Brain microvascular endothelial cell (primary cell): Measurements from ENCODE around the gene ARHGAP42.
"Not testable (repeated sequence)": the region's sequence is repeated elsewhere in the genome, so short reads cannot be mapped to it uniquely, and the experiment has no call there.

ENCODE experiments used
- DNase-seq: peaks from one replicate; pipeline ENCODE4 v3.0.0-alpha.2; 2020
- H3K27ac ChIP-seq: fragments of 250-450 bp; sonication (Bioruptor Pico); 2 replicates; pipeline ENCODE4 v1.5.1; 2020; ENCODE audit warnings: mild to moderate bottlenecking, moderate library complexity
- H3K27me3 ChIP-seq: fragments of 250-450 bp; sonication (Bioruptor Pico); replicated peaks from 2 replicates; pipeline ENCODE4 v1.5.1; 2020; ENCODE audit warnings: mild to moderate bottlenecking
- H3K36me3 ChIP-seq: fragments of 250-450 bp; sonication (Bioruptor Pico); replicated peaks from 2 replicates; pipeline ENCODE4 v1.5.1; 2020; ENCODE audit warnings: mild to moderate bottlenecking
- H3K4me3 ChIP-seq: 2 replicates; pipeline ENCODE4 v1.5.1; 2011; ENCODE audit warnings: low read depth, mild to moderate bottlenecking, control low read depth, low read length, moderate library complexity
- in situ Hi-C: cut with HindIII; loops from 2 replicates; pipeline ENCODE4 v1.10.0; 2017; ENCODE audit warnings: low sequenced_read_pairs, low pct_ligation_motif_present
- TF ChIP-seq, protein P1 (sequence below): IDR thresholded peaks from 2 replicates; pipeline ENCODE4 v1.5.1; 2011; ENCODE audit warnings: low read depth, mild to moderate bottlenecking, moderate library complexity, low read length, control low read depth, inconsistent platforms; ENCODE audit errors: missing control alignments

The ARHGAP42 gene

GRCh38 chr11:101003468-101003867 lies 316.4 kb downstream of the ARHGAP42 start:
- TF ChIP-seq, protein P1, sequence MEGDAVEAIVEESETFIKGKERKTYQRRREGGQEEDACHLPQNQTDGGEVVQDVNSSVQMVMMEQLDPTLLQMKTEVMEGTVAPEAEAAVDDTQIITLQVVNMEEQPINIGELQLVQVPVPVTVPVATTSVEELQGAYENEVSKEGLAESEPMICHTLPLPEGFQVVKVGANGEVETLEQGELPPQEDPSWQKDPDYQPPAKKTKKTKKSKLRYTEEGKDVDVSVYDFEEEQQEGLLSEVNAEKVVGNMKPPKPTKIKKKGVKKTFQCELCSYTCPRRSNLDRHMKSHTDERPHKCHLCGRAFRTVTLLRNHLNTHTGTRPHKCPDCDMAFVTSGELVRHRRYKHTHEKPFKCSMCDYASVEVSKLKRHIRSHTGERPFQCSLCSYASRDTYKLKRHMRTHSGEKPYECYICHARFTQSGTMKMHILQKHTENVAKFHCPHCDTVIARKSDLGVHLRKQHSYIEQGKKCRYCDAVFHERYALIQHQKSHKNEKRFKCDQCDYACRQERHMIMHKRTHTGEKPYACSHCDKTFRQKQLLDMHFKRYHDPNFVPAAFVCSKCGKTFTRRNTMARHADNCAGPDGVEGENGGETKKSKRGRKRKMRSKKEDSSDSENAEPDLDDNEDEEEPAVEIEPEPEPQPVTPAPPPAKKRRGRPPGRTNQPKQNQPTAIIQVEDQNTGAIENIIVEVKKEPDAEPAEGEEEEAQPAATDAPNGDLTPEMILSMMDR: no peak
- DNase-seq: no peak
- in situ Hi-C loops: no loop called here

GRCh38 chr11:101008961-101009689 lies 322.0 kb downstream of the ARHGAP42 start:
- Histone ChIP-seq H3K27me3 (no peaks in the 10 kb centered on the region), H3K36me3 (no peaks in the 10 kb centered on the region), H3K4me3 (no peak overlapping the region), H3K27ac (no peak overlapping the region)
- DNase-seq: no peak
- TF ChIP-seq, protein P1: no peak
- in situ Hi-C loops: no loop called here

More at GRCh38 chr11:101003468-101003867, 316.4 kb downstream of the ARHGAP42 start:
- no peak overlapping the region for H3K4me3 ChIP-seq
- no peaks in the 10 kb centered on the region for H3K36me3 ChIP-seq
- no peaks in the 10 kb centered on the region for H3K27me3 ChIP-seq
- no peak overlapping the region for H3K27ac ChIP-seq

GRCh38 chr11:101009690-101010055 lies 322.6 kb downstream of the ARHGAP42 start:
- no peak for DNase-seq
- no peaks in the 10 kb centered on the region for H3K36me3 ChIP-seq
- TF ChIP-seq, protein P1: no peak
- no peaks in the 10 kb centered on the region for H3K27me3 ChIP-seq
- in situ Hi-C loops: no loop called here
- no peak overlapping the region for H3K4me3 ChIP-seq
- no peak overlapping the region for H3K27ac ChIP-seq

- H3K27me3 ChIP-seq: no peaks in the 10 kb centered on the region
- no peak overlapping the region for H3K4me3 ChIP-seq
- in situ Hi-C loops: no loop called here
- peak; percentile 17 for DNase-seq
- H3K36me3 ChIP-seq: no peaks in the 10 kb centered on the region
- TF ChIP-seq, protein P1: no peak
- no peak overlapping the region for H3K27ac ChIP-seq
These were observed 323.8 kb downstream of the ARHGAP42 start for GRCh38 chr11:101010899-101011298.

DNA sequence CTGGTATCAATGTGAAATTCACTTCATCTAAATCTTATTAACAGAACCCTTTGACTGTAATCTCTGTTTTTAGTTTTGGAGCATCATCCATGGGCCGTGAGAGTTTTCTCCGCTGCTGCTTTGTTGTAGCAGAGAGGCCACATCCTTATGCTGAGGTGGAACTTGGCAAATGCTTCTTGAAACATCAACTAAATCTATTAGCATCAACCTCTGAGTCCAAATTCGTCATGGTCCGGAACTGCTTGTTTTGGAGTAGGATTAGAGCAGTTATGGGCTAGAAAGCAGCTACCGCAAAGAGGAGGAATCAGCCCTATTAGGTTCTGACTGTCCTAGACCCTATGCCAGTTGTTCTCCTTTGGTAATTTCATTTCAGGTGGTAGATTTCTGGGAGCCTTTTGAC lies 324.8 kb downstream of the ARHGAP42 start:
- TF ChIP-seq, protein P1: no peak
- no peaks in the 10 kb centered on the region for H3K27me3 ChIP-seq
- H3K36me3 ChIP-seq: no peaks in the 10 kb centered on the region
- no peak overlapping the region for H3K27ac ChIP-seq
- in situ Hi-C loops: no loop called here
- no peak for DNase-seq
- H3K4me3 ChIP-seq: no peak overlapping the region

DNA sequence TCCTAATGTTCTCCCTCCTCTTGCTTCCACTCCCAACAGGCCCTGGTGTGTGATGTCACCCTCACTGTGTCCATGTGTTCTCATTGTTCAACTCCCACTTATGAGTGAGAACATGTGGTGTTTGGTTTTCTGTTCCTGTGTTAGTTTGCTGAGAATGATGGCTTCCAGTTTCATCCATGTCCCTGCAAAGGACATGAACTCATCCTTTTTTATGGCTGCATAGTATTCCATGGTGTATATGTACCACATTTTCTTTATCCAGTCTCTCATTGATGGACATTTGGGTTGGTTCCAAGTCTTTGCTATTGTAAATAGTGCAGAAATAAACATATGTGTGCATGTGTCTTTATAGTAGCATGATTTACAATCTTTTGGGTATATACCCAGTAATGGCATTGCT lies 326.6 kb downstream of the ARHGAP42 start:
- H3K4me3 ChIP-seq, H3K36me3 ChIP-seq, DNase-seq, H3K27me3 ChIP-seq, in situ Hi-C loops, H3K27ac ChIP-seq: not testable (repeated sequence)
